ENCODE results near the gene SH3RF1. TPM values are rescaled to one million over a fixed set of nuclear protein-coding genes. Genes with fewer than 3 reads are reported as not detected.

SH3RF1 gene
- total RNA-seq, 1 experiment from 2014 or later = 16.6 TPM

DNA sequence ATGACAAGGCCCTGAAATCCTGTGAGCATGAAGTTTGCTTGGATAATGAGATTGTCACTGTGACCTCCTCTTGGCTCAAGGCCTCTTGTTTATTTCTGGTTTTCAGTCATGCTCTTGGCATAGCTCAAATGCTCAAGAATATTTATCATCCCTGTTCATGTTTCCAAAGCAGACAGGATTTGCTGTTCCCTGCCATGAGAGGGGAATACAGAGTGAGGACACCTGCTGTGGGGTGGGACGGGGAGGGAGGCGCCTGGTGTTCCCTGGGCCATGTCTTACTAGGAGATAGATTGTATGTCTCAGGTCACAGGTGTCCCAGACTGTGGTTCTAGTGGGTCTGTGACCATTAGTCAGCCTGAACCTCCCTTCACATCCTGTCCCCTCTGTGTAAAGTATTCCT lies 34.9 kb upstream of the SH3RF1 start:
- no peak for TF ChIP-seq MLX (CRISPR knock-in tag; IDR thresholded peaks at IDR 0.05)
- H3K9me3 Mint-ChIP-seq = peaks cover 14% of the 10 kb centered on the region
- POLR2A ChIA-PET = no interaction called here
- no peaks in the 10 kb centered on the region for H3K4me1 Mint-ChIP-seq
- H3K4me3 Mint-ChIP-seq = no peak overlapping the region
- 0 out of 2 replicates have a peak, but pooled peaks cover 3% of the 10 kb centered on the region for H3K36me3 Mint-ChIP-seq
- H3K27me3 Mint-ChIP-seq (ENCODE audit: low read depth) = no peaks in the 10 kb centered on the region
- no peak for DNase-seq (ENCODE audit: low spot score)
- CTCF ChIA-PET = no interaction called here
- H3K27ac Mint-ChIP-seq = no peak overlapping the region
- ATAC-seq = no peak

GRCh38 chr4:169305173-169305572 lies 34.4 kb upstream of the SH3RF1 start:
- no peaks in the 10 kb centered on the region for H3K27me3 Mint-ChIP-seq (ENCODE audit: low read depth)
- no peak overlapping the region for H3K27ac Mint-ChIP-seq
- H3K4me3 Mint-ChIP-seq = no peak overlapping the region
- ATAC-seq (no peak), DNase-seq (ENCODE audit: low spot score) (no peak)
- 0 out of 2 replicates have a peak, but pooled peaks cover 3% of the 10 kb centered on the region for H3K36me3 Mint-ChIP-seq
- TF ChIP-seq HMGA2 (CRISPR knock-in tag; IDR thresholded peaks at IDR 0.05) (no peak), TEAD1 (CRISPR knock-in tag; IDR thresholded peaks at IDR 0.05) (no peak), ZNF423 (CRISPR knock-in tag; IDR thresholded peaks at IDR 0.05) (no peak), ZNF138 (CRISPR knock-in tag; conservative IDR thresholded peaks at IDR 0.05) (no peak), ATF6 (CRISPR knock-in tag; IDR thresholded peaks at IDR 0.05) (no peak), NFATC4 (CRISPR knock-in tag; IDR thresholded peaks at IDR 0.05) (no peak), SOX15 (CRISPR knock-in tag; IDR thresholded peaks at IDR 0.05) (no peak), IRF1 (CRISPR knock-in tag; IDR thresholded peaks at IDR 0.05) (no peak), GTF2I (CRISPR knock-in tag; conservative IDR thresholded peaks at IDR 0.05) (no peak), RORB (CRISPR knock-in tag; IDR thresholded peaks at IDR 0.05) (no peak), ETV6 (CRISPR knock-in tag; IDR thresholded peaks at IDR 0.05) (no peak), IRF2 (CRISPR knock-in tag; IDR thresholded peaks at IDR 0.05; ENCODE audit: borderline replicate concordance, low read depth) (no peak), PRDM15 (CRISPR knock-in tag; IDR thresholded peaks at IDR 0.05) (no peak), ZNF317 (CRISPR knock-in tag; IDR thresholded peaks at IDR 0.05; ENCODE audit: borderline replicate concordance, low read depth) (no peak), NFYB (CRISPR knock-in tag; conservative IDR thresholded peaks at IDR 0.05; ENCODE audit: low read depth) (no peak), MXD4 (CRISPR knock-in tag; IDR thresholded peaks at IDR 0.05; ENCODE audit: borderline replicate concordance) (no peak), ERG (CRISPR knock-in tag; IDR thresholded peaks at IDR 0.05) (no peak), SP1 (CRISPR knock-in tag; conservative IDR thresholded peaks at IDR 0.05) (no peak)
- TF ChIP-seq, protein P1, sequence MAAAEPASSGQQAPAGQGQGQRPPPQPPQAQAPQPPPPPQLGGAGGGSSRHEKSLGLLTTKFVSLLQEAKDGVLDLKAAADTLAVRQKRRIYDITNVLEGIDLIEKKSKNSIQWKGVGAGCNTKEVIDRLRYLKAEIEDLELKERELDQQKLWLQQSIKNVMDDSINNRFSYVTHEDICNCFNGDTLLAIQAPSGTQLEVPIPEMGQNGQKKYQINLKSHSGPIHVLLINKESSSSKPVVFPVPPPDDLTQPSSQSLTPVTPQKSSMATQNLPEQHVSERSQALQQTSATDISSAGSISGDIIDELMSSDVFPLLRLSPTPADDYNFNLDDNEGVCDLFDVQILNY (CRISPR knock-in tag; IDR thresholded peaks at IDR 0.05) = no peak
- TF ChIP-seq, protein P2, sequence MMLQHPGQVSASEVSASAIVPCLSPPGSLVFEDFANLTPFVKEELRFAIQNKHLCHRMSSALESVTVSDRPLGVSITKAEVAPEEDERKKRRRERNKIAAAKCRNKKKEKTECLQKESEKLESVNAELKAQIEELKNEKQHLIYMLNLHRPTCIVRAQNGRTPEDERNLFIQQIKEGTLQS (CRISPR knock-in tag; conservative IDR thresholded peaks at IDR 0.05) = no peak
- CTCF ChIA-PET = no interaction called here
- H3K4me1 Mint-ChIP-seq = no peaks in the 10 kb centered on the region
- POLR2A ChIA-PET = no interaction called here
- H3K9me3 Mint-ChIP-seq = peaks cover 15% of the 10 kb centered on the region
